ENCODE data around the gene NXPE1.

The NXPE1 gene

DNA sequence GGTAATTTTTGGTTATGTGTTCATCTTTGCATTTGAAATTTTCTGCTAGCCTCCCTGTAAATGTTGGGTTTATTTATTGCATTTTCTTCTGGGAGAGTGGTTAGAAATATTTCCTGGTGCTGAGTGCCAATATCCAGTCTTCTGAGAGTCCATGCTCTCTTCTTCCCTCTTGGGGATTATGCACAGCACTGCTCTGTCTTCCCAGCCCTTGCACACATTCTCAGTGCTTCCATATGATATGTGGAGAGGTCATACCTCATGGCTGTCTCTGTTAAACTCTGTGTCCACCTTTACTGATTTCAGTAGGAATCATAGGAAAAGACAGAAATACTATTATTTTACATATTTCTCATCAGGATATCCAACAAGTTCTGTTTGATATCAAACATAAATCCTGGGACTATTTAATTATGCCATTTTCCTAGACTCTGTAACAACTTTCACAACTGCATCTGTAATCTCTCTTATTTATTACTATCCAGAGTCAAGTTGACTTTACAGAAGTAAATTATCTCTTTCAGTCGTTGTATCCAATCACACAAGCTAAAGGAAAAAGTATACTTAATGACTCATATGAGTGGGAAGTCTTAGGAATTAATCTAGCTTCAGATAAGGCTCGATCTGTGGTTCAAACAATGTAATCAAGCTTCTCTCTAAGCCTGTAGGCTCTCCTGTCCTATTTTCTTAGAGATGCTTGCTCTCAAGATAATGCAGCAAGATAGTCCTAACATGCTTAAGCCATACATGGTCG, 2.7 kb upstream of the NXPE1 start:
- DNase-seq = no peak

GRCh38 chr11:114556135-114556534, 3.5 kb downstream of the NXPE1 start:
- DNase-seq = no peak

- no peak for DNase-seq
These were observed 6.0 kb downstream of the NXPE1 start for GRCh38 chr11:114553642-114554041.

DNA sequence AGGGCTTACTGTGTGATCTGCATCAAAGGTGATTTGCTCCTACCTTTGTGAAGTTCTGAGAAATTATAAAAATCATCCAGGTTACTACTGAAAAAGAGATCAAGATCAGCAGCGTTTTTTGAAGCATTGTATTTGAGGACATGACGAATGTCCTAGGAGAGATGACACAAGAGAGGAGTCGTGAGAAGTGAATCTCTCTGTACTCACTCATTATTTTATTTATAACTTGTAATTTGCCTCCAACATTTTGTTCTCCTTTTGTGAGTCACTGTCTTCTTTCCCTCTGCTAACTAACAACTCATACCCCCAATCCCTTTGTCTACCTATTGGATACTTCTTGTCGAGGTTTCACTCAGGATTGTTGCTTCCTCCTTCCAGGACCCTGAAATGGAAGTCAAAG, 8.6 kb downstream of the NXPE1 start:
- DNase-seq = no peak

GRCh38 chr11:114525682-114526081, 34.0 kb downstream of the NXPE1 start:
- no peak for DNase-seq

GRCh38 chr11:114524122-114524521, 35.6 kb downstream of the NXPE1 start:
- DNase-seq = no peak

- no peak for DNase-seq
These were observed 36.9 kb downstream of the NXPE1 start for GRCh38 chr11:114522818-114523217.

GRCh38 chr11:114511538-114511937, 48.1 kb downstream of the NXPE1 start:
- no peak for DNase-seq

DNA sequence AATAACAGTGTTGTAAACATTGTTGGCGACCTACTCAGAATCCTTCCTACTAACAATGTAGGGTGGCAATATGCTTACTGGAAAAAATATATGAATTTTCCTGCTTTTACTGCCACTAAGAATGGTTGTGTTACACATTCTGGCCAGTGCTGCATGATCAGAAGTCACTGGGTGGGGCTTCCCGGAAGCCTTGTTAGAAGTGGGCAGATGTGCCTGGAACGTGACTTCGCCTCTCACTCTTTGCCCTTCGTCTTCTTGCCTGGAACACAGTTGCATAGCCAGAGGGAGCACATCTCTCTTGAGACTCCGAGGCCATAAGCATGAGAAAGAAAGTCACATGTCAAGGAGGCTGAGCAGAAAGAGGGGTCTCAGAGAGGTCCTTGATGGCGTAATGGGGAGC, 48.6 kb downstream of the NXPE1 start:
- no peak for DNase-seq

GRCh38 chr11:114501901-114502300, 57.8 kb downstream of the NXPE1 start:
- DNase-seq = no peak

DNA sequence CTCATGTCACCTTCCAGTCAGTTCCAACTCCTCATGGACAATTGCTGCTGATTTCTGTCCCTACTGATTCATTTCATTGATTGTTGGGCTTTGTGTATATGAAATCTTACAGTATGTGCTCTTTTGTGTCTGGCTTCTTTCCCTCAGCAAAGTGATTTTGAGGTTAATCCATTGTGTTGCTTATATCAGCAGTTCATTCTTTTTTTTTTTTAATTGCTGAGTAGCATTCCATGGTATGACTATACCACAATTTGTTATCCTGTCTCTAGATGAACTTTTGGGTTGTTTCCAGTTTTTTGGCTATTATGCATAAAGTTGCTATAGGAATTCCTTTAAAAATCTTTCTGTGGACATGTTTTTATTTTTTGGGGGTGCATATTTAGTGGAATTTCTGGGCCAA, 59.9 kb downstream of the NXPE1 start:
- DNase-seq = no peak

- DNase-seq = no peak
These were observed 62.8 kb downstream of the NXPE1 start for GRCh38 chr11:114496915-114497314.

GRCh38 chr11:114483929-114484328, 75.8 kb downstream of the NXPE1 start:
- no peak for DNase-seq

- DNase-seq = no peak
These were observed 77.6 kb downstream of the NXPE1 start for GRCh38 chr11:114482114-114482513.

- DNase-seq = no peak
These were observed 80.3 kb downstream of the NXPE1 start for GRCh38 chr11:114479331-114479730.

DNA sequence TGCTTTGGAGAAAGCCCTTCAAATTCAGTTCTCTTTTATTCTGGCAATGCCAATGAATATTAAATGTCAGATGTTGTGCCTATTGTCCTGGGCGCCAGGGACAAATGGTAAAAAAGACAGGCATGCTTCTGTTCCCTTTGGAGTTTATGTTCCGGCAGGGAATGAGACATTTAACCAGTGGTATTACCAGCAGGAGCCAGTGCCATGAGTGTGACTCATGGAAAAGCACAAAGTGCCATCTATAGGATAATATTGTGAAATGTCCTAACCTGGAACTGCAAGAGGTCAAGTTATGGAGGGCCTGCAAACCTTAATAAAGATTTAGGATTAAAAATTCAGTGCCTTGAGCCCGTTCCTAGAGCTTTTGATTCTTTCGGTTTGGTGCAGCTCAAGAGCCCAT, 80.9 kb downstream of the NXPE1 start:
- no peak for DNase-seq

DNA sequence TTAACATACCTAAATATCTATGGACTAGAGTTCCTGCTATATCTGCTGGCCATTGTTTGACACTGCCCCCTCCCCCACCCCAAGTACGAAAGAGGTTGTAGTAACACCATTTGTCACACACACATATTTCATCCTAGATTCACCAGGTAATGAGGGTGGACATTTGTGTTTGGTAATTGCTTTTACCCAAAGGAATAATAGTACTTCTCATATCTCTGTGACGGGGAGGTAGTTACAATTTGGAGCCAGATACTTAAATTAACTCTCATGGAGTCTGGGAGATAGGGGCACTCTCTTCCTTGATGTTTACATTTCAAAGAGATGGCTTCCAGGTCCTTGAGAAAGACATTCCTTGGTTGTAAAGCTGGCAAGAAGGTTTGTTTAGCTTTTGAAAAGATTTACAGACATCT, 81.7 kb downstream of the NXPE1 start:
- no peak for DNase-seq

GRCh38 chr11:114472661-114473060, 87.0 kb downstream of the NXPE1 start:
- no peak for DNase-seq
